Coronary artery (tissue), 2 donors: ENCODE measurements around the gene LILRB5.
"Not testable (repeated sequence)": the region's sequence is repeated elsewhere in the genome, so short reads cannot be mapped to it uniquely, and the experiment has no call there.

Experiments
- DNase-seq: peaks from one replicate; pipeline ENCODE4 v3.0.0-alpha.2; 2017; ENCODE audit warnings: low spot score
- H3K27ac ChIP-seq, 2 donors: fragments of 200-600 bp; sonication (generic); one replicate each; pipeline ENCODE4 v1.5.1; 2016 to 2019
- H3K4me3 ChIP-seq: fragments of 200-600 bp; sonication (generic); 2 replicates; pipeline ENCODE4 v1.5.1; 2016; ENCODE audit warnings: mild to moderate bottlenecking, moderate library complexity
- TF ChIP-seq, protein P1 (sequence below): fragments of 200-600 bp; sonication (generic); IDR thresholded peaks from one replicate; pipeline ENCODE4 v1.5.1; 2019; ENCODE audit warnings: antibody characterized with exemption

The LILRB5 gene

DNA sequence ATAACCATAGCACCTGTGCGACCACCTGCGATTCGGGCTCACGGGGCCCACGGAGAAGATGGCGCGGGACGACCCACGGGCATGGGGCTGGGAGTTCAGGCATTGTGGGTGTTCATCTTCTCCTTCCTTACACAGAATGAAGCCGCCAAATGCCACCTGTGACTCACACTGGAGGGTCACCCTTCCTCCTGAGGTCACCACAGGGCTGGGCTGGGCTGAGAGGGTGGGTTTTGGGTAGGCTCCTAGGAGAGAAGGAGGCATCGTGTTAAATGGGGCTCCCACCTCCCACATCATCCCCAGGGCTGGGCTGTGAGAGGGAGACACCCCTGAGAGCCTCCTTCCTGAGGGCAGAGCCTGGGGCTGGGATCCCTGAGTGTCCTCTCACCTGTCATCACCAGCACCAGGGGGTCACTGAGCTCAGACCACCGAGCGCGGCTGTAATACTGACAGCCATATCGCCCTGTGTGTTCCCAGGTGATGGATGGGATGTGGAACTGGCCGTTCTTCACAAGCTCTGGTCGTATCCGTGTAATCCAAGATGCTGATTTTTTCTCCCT, 22.4 kb upstream of the LILRB5 start:
- TF ChIP-seq, protein P1, sequence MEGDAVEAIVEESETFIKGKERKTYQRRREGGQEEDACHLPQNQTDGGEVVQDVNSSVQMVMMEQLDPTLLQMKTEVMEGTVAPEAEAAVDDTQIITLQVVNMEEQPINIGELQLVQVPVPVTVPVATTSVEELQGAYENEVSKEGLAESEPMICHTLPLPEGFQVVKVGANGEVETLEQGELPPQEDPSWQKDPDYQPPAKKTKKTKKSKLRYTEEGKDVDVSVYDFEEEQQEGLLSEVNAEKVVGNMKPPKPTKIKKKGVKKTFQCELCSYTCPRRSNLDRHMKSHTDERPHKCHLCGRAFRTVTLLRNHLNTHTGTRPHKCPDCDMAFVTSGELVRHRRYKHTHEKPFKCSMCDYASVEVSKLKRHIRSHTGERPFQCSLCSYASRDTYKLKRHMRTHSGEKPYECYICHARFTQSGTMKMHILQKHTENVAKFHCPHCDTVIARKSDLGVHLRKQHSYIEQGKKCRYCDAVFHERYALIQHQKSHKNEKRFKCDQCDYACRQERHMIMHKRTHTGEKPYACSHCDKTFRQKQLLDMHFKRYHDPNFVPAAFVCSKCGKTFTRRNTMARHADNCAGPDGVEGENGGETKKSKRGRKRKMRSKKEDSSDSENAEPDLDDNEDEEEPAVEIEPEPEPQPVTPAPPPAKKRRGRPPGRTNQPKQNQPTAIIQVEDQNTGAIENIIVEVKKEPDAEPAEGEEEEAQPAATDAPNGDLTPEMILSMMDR: no peak
- DNase-seq: no peak
- H3K4me3 ChIP-seq: peak overlapping the region; percentile 44
- no peak overlapping the region for H3K27ac ChIP-seq

DNA sequence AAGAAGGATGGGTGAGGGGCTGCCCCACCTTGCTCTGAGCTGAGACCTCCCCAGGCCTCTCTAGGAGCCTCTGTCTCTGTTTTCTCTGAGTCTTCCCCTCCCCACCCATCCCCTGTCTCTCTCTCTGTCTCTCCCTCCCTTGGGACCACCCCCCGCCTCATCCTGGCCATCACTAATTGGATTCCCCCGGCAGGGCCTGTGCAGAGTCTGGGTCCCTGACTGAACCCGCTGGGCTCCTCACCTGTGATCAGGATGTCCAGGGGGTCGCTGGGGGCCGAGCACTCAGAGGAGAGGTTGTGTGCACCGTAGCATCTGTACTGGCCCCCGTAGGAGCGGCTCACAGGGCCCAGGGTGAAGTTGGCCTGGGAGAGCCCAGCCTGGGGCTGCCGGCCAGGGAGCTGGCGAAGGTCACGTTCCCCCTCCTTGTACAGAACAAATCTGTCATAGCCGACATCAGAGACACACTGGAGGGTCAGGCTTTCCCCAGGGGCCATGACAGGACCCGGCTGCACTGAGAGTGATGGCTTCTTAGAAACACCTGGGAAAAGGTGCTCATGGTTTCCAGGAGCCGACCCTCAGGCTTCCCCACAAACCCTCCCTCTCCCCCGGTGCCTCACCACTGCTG, 21.6 kb upstream of the LILRB5 start:
- H3K4me3 ChIP-seq, DNase-seq, H3K27ac ChIP-seq: not testable (repeated sequence)

- H3K4me3 ChIP-seq, DNase-seq, H3K27ac ChIP-seq: not testable (repeated sequence)
Observed at GRCh38 chr19:54278056-54278455, 21.0 kb upstream of the LILRB5 start.

DNA sequence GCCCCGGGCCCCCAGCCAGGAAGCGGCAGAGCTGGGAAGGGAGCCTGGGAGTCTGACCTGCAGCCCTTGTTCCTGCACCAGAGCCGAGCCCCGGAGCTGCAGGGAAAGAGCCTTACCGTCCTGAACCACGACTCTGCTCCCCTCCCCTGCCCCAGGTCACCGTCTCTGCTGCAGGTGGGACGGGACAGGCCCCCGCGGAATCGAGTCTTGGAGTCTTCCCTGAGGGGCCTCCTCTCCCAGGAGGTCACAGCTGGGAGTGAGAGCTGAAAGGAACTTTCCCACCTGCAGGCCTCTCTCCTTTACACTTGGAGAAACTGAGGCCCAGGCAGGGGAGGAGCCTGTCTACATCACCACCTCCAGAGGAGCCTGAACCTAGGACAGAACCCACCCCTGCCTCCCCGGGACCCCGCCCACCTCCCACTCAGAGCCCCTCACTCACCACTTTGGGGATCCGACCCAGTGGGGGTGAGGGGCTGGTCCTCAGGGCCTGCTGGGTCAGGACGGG, 20.1 kb upstream of the LILRB5 start:
- not testable (repeated sequence) for H3K4me3 ChIP-seq, H3K27ac ChIP-seq
- DNase-seq: peak; percentile 45

DNA sequence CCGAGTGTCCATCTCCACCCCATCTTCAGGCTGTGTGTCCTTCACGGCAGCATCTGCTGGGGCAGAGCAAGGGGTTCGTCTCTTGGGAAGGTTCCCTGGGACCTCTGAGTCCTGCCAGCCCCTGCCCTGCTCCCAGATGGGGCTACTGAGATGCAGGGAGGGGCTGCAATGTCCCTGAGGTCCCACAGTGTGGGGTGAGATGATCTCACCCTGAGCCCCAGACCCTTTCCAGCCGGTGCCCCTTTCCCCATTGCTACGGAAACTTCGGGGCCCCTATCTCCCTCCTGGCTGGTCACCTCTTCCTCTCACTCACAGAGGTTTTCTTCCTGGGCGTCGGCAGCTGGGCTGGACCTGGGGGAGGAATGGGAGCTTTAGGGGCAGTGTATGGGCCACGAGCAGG, 18.9 kb upstream of the LILRB5 start:
- Histone ChIP-seq H3K4me3 (no peak overlapping the region), H3K27ac (no peak overlapping the region)
- TF ChIP-seq, protein P1: no peak
- peak; percentile 57 for DNase-seq

DNA sequence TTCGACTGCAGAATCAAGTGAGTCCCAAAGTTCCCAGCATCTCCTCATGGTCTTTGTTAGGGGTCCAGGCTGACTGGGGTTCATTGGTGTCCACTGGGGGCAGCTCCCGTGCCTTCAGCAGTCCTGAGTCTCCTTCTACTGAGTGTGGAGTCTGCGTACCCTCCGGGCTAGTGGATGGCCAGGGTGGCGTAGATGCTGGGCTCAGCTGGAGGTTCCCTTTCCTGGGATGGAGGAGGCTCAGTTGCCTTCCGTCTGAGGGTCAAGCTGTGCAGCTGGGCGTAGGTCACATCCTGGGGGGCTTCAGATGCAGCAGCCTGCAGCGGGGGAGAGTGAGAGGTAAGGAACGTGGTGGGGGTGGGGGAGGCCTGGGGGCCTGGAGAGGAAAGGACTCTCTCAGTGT, 17.4 kb upstream of the LILRB5 start:
- not testable (repeated sequence) for H3K27ac ChIP-seq, H3K4me3 ChIP-seq
- DNase-seq: peak; percentile 22

DNA sequence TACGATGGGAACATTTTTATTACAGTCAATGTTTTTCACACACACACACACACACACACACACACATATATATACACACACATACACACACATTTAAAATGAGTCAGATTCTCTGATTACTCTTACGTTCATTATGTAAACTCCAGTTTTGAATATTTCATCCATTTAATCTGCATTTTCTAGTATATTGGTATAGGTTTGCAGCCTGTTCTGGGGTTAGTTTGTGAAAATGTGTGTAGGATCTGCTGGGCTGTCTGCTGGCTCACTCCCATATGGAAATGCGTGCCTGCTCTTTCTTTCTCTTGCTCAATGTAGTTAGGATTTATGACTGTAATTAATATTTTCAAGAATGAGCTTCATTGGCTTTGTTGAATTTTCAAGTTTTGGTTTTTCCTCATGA, 16.7 kb upstream of the LILRB5 start:
- Histone ChIP-seq H3K27ac (no peak overlapping the region), H3K4me3 (no peak overlapping the region)
- no peak for DNase-seq
- TF ChIP-seq, protein P1: no peak

- not testable (repeated sequence) for H3K27ac ChIP-seq, H3K4me3 ChIP-seq
- peak; percentile 62 for DNase-seq
Observed at GRCh38 chr19:54272181-54272580, 15.1 kb upstream of the LILRB5 start.

DNA sequence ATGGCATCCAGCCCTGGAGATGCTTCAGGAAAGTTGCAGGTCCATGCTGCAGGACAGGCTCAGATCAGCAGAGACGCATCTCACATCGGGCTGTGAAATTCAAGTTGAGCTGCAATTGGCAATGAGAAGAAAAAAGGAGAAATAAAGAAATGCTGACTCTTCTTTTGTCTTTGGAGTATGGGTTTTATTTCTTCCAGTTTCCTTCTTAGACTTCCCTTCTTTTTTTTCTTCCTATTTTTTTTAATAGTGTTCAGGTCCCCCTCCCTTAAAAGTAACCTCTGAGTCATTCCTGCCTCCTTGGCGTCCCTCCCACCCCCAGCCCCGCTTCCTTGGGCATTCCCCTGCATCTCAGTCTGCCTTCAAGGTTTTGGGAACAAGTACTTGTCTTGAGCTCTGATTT, 14.5 kb upstream of the LILRB5 start:
- H3K4me3 ChIP-seq: not testable (repeated sequence)
- DNase-seq: peak; percentile 29
- H3K27ac ChIP-seq: peak overlapping the region in 1 of 2 donors; percentile 56

GRCh38 chr19:54271106-54271505, 14.0 kb upstream of the LILRB5 start:
- TF ChIP-seq, protein P1: no peak
- Histone ChIP-seq H3K4me3 (no peak overlapping the region), H3K27ac (peak overlapping the region in 1 of 2 donors; percentile 56)
- peak; percentile 63 for DNase-seq
